HK-2 (cell line): ENCODE data around the gene NRBP1.
"Not testable (repeated sequence)": the region's sequence is repeated elsewhere in the genome, so short reads cannot be mapped to it uniquely, and the experiment has no call there.

ENCODE experiments used
- DNase-seq: peaks from one replicate; pipeline ENCODE4 v3.0.0-alpha.2; 2018; ENCODE audit not compliant: unreplicated experiment

The NRBP1 gene

GRCh38 chr2:27421660-27422250, 6.7 kb upstream of the NRBP1 start:
- no peak for DNase-seq

- DNase-seq, result no peak
These were observed 5.5 kb upstream of the NRBP1 start for GRCh38 chr2:27422958-27423357.

GRCh38 chr2:27425039-27425438, 3.4 kb upstream of the NRBP1 start:
- DNase-seq, result not testable (repeated sequence)

GRCh38 chr2:27427863-27428212, 593 bp upstream of the NRBP1 start:
- no peak for DNase-seq

- DNase-seq, result peak; percentile 90
These were observed 629 bp downstream of the NRBP1 start for GRCh38 chr2:27428978-27429541.

DNA sequence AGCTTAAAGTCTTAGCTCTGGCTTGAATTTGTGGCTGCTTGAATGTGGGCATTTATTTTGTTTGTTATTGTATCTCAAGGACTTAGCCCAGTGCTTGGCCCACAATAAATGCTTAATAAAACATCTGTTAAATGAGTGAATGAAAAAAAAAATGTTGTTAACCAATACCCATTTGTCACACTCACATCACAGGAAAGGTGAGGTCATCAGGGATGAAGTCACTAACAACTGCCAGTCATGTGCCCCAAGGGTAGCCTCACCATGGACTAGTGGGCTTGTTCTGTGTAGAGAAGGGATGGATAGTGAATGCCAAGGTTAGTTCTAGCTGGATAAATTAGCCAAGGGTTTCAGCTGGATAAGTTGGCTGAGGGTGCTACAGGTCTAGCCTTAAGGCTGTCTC, 3.0 kb downstream of the NRBP1 start:
- DNase-seq, result no peak

DNA sequence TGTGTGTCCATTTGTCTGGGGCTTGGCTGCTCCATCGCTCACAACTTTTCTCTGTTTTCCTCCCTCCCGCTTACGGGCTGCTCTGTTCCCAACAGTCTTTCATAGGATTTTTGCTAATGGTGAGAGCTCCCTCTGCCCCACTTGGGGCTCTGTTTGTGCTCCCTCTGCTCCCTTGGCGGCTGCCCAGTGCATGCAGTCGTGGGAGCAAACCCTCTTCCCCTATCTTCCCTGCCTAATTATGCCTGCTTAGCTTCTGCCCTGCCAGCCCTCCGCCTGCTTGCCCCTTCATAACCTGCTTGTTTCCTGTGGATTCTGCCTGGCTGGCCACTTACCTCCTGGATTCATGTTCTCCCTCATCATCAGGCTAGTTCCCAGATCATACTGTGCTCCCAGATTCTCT, 7.2 kb downstream of the NRBP1 start:
- no peak for DNase-seq

- no peak for DNase-seq
These were observed 12.9 kb downstream of the NRBP1 start for GRCh38 chr2:27441226-27441926.

DNA sequence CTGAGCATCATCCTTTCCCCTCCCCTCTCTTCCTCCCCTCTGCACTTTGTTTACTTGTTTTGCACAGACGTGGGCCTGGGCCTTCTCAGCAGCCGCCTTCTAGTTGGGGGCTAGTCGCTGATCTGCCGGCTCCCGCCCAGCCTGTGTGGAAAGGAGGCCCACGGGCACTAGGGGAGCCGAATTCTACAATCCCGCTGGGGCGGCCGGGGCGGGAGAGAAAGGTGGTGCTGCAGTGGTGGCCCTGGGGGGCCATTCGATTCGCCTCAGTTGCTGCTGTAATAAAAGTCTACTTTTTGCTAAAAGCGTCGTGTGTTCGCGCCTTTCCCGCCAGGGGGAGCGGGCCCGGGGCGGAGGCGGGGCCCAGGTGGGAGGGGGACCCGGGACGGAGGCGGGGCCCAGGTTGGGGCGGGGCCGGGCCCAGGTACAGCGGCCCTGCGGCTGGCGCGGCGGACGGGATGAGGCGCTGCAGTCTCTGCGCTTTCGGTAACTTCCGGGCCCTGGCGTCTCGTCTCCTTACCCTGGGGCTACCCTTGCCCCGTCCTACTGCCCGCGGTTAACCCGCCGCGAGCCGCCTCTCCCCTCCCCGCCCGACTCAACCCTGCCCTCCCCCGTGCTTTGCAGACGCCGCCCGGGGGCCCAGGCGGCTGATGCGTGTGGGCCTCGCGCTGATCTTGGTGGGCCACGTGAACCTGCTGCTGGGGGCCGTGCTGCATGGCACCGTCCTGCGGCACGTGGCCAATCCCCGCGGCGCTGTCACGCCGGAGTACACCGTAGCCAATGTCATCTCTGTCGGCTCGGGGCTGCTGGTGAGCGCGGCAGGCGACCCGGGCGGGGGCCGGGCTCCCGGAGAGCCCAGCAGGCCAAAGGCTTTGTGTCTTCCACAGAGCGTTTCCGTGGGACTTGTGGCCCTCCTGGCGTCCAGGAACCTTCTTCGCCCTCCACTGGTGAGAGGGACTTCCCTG, 13.8 kb downstream of the NRBP1 start, which contains the start of gene KRTCAP3:
TSS of gene KRTCAP3 (plus strand) at position 424 of the 962 bp plus-strand sequence. CDS start at position 456, 32 bp downstream.
- DNase-seq, result no peak

DNA sequence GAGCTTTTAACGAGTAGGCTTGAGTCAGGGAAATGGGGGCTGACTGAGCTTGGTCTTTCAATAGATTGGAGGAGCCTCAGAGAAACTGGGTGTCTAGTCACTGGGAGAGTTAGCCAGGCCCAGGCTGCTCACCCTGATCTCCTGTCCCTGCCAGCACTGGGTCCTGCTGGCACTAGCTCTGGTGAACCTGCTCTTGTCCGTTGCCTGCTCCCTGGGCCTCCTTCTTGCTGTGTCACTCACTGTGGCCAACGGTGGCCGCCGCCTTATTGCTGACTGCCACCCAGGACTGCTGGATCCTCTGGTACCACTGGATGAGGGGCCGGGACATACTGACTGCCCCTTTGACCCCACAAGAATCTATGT, 14.5 kb downstream of the NRBP1 start:
- no peak for DNase-seq

GRCh38 chr2:27445155-27445554, 16.7 kb downstream of the NRBP1 start:
- no peak for DNase-seq

- no peak for DNase-seq
These were observed 17.2 kb downstream of the NRBP1 start for GRCh38 chr2:27445615-27446014.

DNA sequence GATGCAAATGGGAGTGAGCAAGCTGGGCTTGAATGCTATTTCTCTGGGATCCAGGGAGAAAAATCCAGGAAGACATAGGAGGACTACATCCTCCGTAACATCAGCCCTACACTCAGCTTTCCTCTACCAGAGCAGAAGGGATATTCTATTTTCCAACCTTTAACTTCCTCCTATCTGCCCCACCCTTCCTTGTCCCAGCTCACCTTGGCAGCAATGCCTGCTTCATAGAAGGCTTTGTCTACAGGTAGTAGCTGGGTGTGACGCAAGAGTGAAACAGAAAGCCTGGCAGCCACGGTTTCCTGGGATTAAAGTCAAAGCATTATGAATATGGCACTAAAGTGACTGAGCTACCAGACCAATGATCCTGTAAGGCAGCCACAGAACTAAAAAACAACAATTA, 17.6 kb downstream of the NRBP1 start:
- DNase-seq, result no peak

GRCh38 chr2:27448381-27448780, 19.9 kb downstream of the NRBP1 start:
- no peak for DNase-seq

DNA sequence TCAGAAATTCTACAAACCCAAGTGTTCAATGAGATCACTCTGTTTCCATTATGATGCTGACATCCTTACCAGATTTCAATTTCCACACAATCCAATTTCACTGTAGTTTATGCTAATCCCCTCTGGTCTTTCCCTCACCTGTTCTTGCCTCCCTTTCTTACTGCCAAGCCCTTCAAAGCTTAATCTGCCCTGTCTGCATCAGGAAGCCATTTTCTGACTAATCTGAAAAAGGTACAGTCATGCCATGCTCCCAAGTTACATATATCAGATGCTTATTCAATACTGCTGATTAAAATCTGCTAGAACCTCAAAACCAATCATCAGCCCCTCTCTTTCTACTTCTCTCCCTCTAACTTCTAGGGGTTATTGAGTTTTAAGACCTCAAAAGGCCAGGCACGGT, 22.7 kb downstream of the NRBP1 start:
- no peak for DNase-seq

DNA sequence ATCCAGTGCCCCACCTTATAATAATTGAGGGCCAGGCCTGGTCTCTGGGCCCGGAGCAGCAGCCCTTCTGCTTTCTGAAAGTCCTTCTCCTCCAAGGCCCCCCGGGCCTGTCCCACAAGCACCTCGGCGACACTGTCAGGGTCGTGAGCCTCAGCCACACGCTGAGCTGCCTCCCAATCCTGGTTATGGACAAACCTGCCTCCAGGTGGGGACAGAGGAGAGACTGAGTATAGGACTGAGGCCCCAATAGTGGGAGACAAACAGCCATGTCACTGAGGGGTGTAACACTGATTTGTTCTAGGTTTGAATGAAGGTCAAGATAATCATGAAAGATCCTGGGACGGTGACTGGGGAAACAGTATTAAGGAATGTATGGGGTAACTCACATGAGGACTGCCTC, 25.5 kb downstream of the NRBP1 start:
- no peak for DNase-seq

DNA sequence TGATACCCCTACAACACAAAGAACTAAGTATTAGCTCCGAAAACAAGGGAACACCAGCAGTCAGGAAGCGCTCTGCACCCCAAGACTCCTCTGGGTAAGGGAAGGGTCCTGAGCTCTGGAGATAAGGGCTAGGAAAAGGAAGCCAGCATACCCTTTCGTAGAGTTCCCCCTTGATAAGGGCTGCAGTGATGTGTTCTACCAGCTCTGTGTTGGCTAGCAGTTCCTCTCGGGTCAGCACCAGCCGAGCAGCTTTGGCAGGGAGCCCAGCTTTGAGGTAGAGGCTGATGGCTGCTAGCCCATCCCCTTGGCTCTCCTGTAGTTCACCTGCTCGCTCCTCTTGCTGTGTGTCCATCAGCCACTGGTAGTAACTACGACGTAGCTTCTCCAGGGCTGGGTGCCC, 32.7 kb downstream of the NRBP1 start:
- no peak for DNase-seq

GRCh38 chr2:27464443-27464842, 36.0 kb downstream of the NRBP1 start:
- no peak for DNase-seq

DNA sequence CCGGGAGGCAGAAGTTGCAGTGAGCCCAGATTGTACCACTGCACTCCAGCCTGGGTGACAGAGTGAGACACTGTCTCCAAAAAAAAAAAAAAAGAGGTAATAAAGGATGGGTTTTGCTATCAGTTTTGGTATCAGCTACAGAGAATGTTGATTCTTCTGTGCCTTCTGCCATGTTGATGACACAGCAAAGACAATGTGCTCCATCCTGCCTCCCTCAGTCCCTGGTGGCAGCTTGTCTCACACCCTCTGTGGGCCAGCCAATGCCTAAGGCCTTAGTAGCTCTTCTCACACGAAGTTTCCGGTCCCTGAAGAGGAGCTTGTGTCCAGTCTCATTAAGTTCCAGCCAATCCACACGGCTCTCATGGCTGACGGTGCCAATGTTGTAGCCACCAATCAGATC, 43.5 kb downstream of the NRBP1 start:
- no peak for DNase-seq

GRCh38 chr2:27485496-27485895, 57.1 kb downstream of the NRBP1 start:
- no peak for DNase-seq

- peak; percentile 24 for DNase-seq
These were observed 60.7 kb downstream of the NRBP1 start for GRCh38 chr2:27489118-27489497.
